HG02571 (cell line): ENCODE measurements around the gene FPR2.
"Not testable (repeated sequence)": the region's sequence is repeated elsewhere in the genome, so short reads cannot be mapped to it uniquely, and the experiment has no call there.

Experiments used
- ATAC-seq: cut with Tn5 transposase; IDR thresholded peaks from one replicate; pipeline ENCODE4 v1.9.1; 2021; ENCODE audit warnings: mild to moderate bottlenecking, moderate library complexity; ENCODE audit not compliant: unreplicated experiment

FPR2 gene

DNA sequence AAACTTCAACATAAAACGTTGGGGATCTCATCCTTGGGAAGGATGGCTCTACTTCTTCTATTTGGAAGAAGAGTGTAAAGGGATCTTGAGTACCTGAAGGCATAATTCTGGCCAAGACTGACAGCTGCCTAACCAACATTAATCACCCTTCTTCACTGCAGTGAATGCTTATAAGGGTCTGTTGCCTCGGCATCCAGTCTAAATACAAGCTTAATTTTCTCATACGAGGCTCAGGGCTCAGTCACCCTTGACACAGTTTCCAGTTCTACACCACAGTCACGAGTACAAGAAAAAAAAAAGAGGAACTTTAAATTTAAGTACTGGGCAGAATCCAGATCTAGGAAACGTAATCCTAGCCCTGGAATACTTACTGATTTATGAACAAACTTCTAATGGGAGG is 43.0 kb downstream of the FPR2 start:
- no peak for ATAC-seq

DNA sequence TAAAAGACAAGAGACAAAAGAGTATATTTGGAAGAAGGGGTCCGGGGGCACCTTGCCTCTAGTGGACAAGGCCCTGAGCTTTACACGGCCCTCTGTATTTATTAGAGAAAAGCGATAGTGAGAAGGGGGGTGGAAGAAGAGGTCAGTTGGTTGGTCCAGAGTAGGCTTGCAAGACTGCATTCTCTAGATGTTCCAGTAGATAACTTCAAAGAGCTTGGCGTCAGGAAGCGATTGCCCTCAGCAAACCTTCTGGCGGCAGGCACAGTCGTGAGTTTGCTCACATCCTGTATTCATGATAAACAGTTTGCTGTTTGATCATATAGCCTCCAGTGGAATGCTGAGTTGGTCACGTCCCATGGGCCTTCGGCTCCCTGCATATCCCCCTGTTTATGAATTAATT is 43.8 kb downstream of the FPR2 start:
- ATAC-seq = not testable (repeated sequence)

DNA sequence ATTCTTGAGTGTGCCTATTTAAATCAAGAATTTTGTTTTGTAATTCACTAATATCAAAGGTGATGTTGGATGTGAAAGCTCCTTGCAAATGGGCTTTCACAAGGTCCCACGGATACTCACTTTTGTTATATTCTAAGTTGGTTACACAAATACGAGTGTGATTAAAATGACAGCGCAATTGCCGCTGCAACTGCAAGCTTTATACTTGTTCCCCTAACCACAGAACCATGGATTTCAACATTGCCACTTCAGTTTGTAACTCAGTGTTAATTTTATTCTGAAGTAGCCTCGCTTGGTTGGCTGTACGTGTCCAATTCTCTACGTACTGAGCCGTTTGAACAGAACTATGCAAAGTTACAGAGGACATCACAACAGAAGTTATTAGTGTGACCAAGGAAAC is 44.4 kb downstream of the FPR2 start:
- not testable (repeated sequence) for ATAC-seq

DNA sequence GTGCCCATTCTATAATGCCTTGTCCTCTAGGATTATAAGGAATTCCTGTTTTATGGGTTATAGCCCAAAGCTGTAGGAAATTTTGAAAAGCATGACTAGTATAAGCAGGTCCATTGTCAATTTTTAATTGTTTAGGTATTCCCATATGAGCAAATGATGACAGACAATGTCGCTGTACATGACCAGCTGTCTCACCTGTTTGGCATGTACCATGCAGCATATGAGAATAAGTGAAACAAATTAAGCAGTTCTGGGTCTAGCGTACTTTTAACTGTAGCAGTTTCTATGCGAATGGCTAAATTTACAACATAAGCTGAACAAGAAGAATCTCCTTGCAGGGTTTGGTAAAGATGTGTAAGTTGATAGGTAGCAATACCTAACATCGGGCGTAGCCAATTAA is 45.6 kb downstream of the FPR2 start:
- ATAC-seq = not testable (repeated sequence)

DNA sequence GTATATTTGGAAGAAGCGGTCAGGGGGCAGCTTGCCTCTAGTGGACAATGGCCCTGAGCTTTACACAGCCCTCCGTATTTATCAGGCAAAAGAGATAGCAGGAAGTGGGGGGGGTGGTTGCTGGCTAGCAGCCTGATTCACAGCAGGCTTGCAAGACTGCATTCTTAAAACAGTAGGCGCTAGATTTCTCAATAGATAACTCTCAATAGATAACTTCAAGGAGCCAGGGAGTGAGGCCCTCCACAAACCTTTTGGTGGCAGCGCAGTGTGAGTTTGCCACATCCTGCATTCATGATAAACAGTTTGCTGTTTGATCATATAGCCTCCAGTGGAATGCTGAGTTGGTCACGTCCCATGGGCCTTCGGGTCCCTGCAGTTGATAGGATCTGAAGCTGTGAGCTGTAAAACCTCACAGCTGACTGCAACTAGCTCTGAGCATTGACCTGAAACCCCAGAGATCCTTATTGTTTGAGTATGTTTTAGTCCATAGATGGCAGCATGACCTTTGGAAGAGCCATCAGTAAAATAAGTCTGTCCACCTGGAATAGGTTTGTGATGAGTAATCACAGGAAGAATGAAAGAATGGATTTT is 46.2 kb downstream of the FPR2 start:
- no peak for ATAC-seq

DNA sequence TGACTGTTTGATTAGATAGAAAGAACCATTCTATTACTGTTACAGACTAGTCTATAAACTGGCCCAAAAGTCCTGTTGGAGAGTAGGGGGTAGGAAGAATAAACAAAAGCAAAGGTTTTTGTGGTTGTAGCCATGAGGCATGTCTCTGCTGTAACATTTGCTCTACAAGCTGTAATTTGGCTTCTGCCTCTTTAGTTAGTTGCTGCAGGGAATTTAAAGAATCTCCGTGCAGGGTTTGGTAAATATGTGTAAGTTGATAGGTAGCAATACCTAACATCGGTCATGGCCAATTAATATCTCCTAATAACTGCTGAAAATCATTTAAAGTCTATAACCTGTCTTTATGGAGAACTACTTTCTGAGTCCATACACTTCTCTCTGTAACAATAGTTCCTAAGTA is 46.9 kb downstream of the FPR2 start:
- ATAC-seq = no peak

DNA sequence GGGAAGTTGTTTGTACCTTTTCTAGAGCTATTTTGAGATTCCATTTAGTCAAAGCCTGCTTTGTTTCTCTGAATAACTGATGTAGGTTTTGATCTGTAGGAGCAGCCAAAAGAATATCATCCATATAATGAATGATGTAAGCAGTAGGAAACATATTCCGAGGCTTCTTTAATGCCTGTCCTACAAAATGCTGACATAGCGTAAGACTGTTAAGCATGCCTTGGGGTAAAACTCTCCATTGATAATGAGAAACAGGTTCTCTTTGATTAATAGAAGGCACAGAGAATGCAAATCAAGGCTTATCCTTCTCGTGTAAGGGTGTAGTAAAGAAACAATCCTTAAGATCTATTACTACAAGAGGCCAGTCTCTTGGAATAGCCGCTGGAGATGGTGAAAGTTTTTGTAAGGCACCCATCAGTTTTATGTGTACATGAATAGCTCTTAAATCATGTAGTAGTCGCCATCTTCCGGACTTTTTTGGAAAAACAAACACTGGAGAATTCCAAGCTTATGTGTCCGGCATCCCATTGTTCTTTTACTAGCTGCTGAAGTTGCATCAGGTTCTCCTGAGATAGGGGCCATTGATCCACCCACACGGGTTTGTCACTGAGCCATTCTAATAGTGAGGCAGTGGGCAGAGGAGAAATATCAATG is 47.5 kb downstream of the FPR2 start:
- no peak for ATAC-seq

DNA sequence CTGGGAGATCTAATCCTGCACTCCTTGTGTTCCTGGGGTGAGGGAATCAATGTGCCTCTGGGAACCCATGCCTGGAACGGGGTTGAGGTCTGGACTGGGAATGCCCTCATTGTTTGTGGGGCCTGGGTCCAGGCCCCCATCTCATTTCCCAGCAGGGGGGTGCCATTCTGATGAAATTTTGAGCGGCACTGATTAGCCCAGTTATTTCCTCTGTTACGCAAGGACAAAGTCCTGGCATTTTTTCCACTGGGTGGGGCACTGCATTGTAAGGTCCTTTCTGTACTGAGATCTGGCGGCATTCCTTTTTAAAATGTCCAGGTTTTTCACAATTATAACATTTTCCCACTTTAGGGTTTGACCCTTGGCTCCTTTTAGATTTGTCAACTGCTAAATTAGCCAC is 48.8 kb downstream of the FPR2 start:
- no peak for ATAC-seq

DNA sequence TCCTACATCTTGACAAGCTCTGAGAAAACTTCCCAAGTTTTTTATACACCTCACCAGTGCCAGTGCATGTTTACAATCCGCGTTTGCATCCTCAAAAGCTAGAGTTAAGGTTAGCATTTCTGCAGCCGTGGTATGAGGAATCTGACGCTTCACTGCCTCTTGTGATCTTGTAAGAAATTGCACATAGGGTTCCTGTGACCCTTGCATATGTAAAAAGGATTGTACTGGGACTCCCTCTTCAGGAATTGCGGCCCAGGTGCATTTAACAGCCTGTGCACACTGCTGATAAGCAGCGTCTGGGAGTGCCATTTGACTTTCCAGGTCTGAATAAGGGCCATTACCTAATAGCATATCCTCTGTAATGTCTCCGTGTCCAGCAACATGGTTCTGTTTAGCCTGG is 49.2 kb downstream of the FPR2 start:
- no peak for ATAC-seq

DNA sequence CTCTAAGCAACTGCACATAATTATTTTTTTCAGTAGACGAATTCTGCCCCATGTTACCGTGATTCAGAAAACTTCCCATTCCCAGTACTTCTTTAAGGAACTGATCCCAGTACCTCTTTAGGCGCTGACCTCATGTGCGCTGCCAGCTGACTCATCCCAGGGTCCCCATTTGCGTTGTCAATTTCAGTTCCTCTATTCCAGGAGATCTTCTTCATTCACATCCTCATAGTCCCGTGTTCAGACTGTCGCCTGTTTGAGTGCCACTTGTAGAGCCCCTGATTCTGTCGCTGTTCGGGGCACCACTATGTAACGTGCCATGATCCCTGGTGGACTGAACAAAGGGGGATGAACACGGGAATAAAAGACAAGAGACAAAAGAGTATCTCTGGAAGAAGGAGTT is 50.4 kb downstream of the FPR2 start:
- no peak for ATAC-seq

DNA sequence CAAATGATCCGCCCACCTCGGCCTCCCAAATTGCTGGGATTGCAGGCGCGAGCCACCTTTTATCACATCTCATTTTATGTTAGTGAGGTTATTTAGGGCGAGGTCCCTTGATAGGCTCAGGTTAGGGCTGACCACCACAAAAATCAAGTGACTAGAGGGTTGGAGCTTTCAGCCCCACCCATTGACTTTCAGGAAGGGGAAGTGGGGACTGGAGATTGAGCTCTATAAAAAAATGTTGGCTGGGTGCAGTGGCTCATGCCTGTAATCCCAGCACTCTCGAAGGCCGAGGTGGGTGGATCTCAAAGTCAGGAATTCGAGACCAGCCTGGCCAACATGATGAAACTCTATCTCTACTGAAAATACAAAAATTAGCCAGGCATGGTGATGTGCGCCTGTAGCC is 54.1 kb downstream of the FPR2 start:
- ATAC-seq = no peak

DNA sequence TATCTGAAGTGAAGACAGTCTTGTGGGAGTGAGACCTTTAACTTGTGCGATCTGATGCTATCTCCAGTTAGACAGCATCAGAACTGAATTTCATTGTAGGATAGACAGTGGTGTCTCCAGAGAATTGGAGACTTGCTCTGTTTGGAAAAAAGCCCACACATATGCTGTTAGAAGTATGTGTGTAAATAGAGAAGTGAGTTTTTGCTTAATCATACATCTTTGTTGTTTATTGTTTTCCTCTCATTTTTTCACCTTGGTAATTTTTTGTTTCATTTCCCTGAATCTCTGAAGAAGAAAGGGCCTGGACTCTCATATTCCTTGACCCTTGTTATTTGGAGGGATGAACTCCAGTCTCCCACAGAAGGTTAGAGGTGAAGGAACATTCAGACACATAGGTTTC is 55.7 kb downstream of the FPR2 start:
- no peak for ATAC-seq

DNA sequence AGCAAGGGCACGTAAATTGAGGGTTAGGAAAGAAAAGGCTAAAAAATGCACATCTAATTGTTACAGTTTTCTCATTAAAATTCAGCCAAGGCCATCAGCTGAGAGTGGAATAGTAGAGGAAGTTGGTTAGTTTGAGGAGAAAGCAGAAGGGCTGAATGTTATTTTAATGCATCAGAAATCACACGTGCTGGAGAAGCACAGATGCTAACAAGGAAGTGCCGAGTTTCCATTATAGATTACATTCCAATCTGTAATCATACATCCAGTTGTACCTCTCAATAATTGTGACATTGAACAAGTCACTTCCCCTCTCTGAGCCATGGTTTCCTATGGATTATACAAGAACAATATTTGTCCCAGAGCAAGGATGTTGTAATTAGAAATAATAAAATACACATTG is 59.0 kb downstream of the FPR2 start:
- no peak for ATAC-seq
